Heart left ventricle (tissue), 16 donors: ENCODE data around the gene HAO2. TPM values are rescaled to one million over a fixed set of nuclear protein-coding genes. Genes with fewer than 3 reads are reported as not detected.
A peak's percentile ranks its signal among the peaks of the same experiment; 100 is the strongest.

Experiments used
- ATAC-seq, 4 donors: fragments of 200-7000 bp; cut with Tn5 transposase; one replicate each; pipeline ENCODE4 v1.9.1; 2020 to 2022; ENCODE audit warnings: moderate library complexity in 4 of 4, mild to moderate bottlenecking in 3 of 4, moderate number of reproducible peaks in 1 of 4
- DNase-seq, 5 donors: peaks; one replicate each; pipeline ENCODE4 v3.0.0-alpha.2; 2020
- H3K27ac ChIP-seq, 12 donors: fragments of 200-600 bp; sonication (generic) in 4 of 12; one replicate each; pipeline versions ENCODE4 v1.5.0 to v1.8.0; 2016 to 2022; ENCODE audit warnings: mild to moderate bottlenecking in 2 of 12
- H3K27me3 ChIP-seq, 9 donors: fragments of 200-600 bp; sonication (generic) in 2 of 9; one replicate each; pipeline versions ENCODE4 v1.5.1 to v1.8.0; 2016 to 2022; ENCODE audit warnings: mild to moderate bottlenecking in 3 of 9
- H3K36me3 ChIP-seq, 9 donors: fragments of 200-600 bp; sonication (generic) in 2 of 9; one replicate each; pipeline versions ENCODE4 v1.5.0 to v1.8.0; 2018 to 2022; ENCODE audit warnings: mild to moderate bottlenecking in 2 of 9
- H3K4me1 ChIP-seq, 12 donors: fragments of 200-600 bp; sonication (generic) in 4 of 12; one replicate each; pipeline versions ENCODE4 v1.5.0 to v1.8.0; 2016 to 2022; ENCODE audit warnings: mild to moderate bottlenecking in 3 of 12
- H3K4me3 ChIP-seq, 12 donors: fragments of 200-600 bp; sonication (generic) in 4 of 12; one replicate each; pipeline versions ENCODE4 v1.5.0 to v1.8.0; 2017 to 2022; ENCODE audit warnings: mild to moderate bottlenecking in 9 of 12, moderate library complexity in 4 of 12
- H3K9me3 ChIP-seq, 12 donors: fragments of 200-600 bp; sonication (generic) in 4 of 12; one replicate each; pipeline versions ENCODE4 v1.5.0 to v1.8.0; 2016 to 2022; ENCODE audit warnings: mild to moderate bottlenecking in 1 of 12
- CTCF ChIP-seq, 12 donors: fragments of 200-600 bp; sonication (generic) in 4 of 12; IDR thresholded peaks; one replicate each; pipeline versions ENCODE4 v1.5.0 to v1.8.0; 2018 to 2022; ENCODE audit warnings: antibody characterized with exemption in 12 of 12, mild to moderate bottlenecking in 5 of 12
- POLR2A ChIP-seq, 2 donors: fragments of 450-650 bp; IDR thresholded peaks; one replicate each; pipeline ENCODE4 v1.6.1; 2017; ENCODE audit warnings: antibody characterized with exemption in 2 of 2, mild to moderate bottlenecking in 2 of 2, moderate library complexity in 2 of 2
- WGBS, 4 donors: extraction: QIAGEN DNeasy Blood & Tissue Kit in 2 of 4; methylation state at CpG; one replicate each; pipeline versions ENCODE4 v1.1.5 to v1.1.7; 2013 to 2018; 5-methylcytosine and 5-hydroxymethylcytosine counted together
- intact Hi-C, 10 donors: fragments of 100-400 bp; cut with DNase I; formaldehyde crosslinking; loops; one replicate each; pipeline versions ENCODE4 v1.11.1 to v1.14.2; 2022
- polyA plus RNA-seq, 2 donors: library from polyadenylated mRNA; stranded (reverse); fragments of 200-250 nt; gene quantifications; one replicate each; pipeline ENCODE4 v1.2.3, GENCODE V29; 2013
- total RNA-seq, 9 donors: library from RNA; depleted of rRNA in 2 of 9; stranded (reverse); fragments of >200 nt in 2 of 9; fragmentation: NEBNext Ultra II Directional in 3 of 9; extraction: Animal tissue kit (Norgen Biotek cat#: 25700) in 3 of 9; gene quantifications; one replicate each; pipeline versions ENCODE4 v1.1.0 to v1.2.4, GENCODE V29; 2016 to 2023
- donor health status: ischemic (EF 13 %, LVEDD 7.1; RV severe dilation, severe dysfunction).
- donor health status: healthy with polysubstance abuse.
- donor health status: DM: no; HTN: yes; CAD: no.
- donor health status: DM: no; HTN: no; CAD: no.
- donor health status: ischemic (EF 25% LVEDD 6.9; RV normal size, moderate dysfunction).
- donor health status: ischemic (EF 25% LVEDD 5.7; RV mildly dilated, moderate dysfunction).
- donor health status: healthy.
- donor health status: DM: yes; HTN: yes; CAD: no.
- donor health status: ischemic (EF 35%, LVEDD 5.7; RV mildly dilated, moderate dysfunction).
- donor health status: nonischemic (EF 11% LVEDD 7.7; RV severe dilation, severe dysfunction).
- donor health status: DM: yes; HTN: yes; CAD: no.
- donor health status: PGD.
- donor health status: ischemic (EF 29% LVEDD 5.4; RV normal size, mild dysfunction).
- donor health status: nonischemic (EF 23%, LVEDD 6.1; RV moderate dilation, normal function).

Gene HAO2
- total and polyA plus RNA-seq, 11 donors: not detected

- Histone ChIP-seq H3K36me3 (no peaks in the 10 kb centered on the region), H3K9me3 (no peaks in the 10 kb centered on the region), H3K27ac (no peak overlapping the region), H3K4me1 (no peaks in the 10 kb centered on the region), H3K27me3 (peaks cover 0 to 13% (median 0%) of the 10 kb centered on the region in 9 donors), H3K4me3 (no peak overlapping the region)
- no peak for DNase-seq
- WGBS, 4 donors: 75 to 80% (median 77%) methylated on average over 7 of the region's 7 CpGs
- TF ChIP-seq CTCF (IDR thresholded peaks at IDR 0.05): no peak
- TF ChIP-seq POLR2A (IDR thresholded peaks at IDR 0.05): no peak
- intact Hi-C loops: loop anchor here in 3 of 10 donors (5.0 to 10.0 kb wide), 4 partner anchors 78 to 1398 kb away; no protein-coding TSS in a partner anchor
- ATAC-seq: no peak
Measured at GRCh38 chr1:119363162-119363561, 5.4 kb upstream of the HAO2 start.

- Histone ChIP-seq H3K27ac (no peak overlapping the region), H3K9me3 (no peaks in the 10 kb centered on the region), H3K36me3 (no peaks in the 10 kb centered on the region), H3K4me1 (no peaks in the 10 kb centered on the region), H3K27me3 (peaks cover 0 to 13% (median 0%) of the 10 kb centered on the region in 9 donors), H3K4me3 (no peak overlapping the region)
- 70 to 76% (median 72%) methylated on average over 4 of the region's 4 CpGs for WGBS, 4 donors
- intact Hi-C loops: loop anchor here in 7 of 10 donors (5.0 to 10.0 kb wide), 8 partner anchors 77 to 1400 kb away; no protein-coding TSS in a partner anchor
- no peak for DNase-seq
- TF ChIP-seq POLR2A (IDR thresholded peaks at IDR 0.05): no peak
- TF ChIP-seq CTCF (IDR thresholded peaks at IDR 0.05): no peak
- no peak for ATAC-seq
Measured at GRCh38 chr1:119364640-119365039, 3.9 kb upstream of the HAO2 start.

- Histone ChIP-seq H3K36me3 (no peaks in the 10 kb centered on the region), H3K27ac (no peak overlapping the region), H3K4me1 (no peaks in the 10 kb centered on the region), H3K27me3 (peaks cover 0 to 5% (median 0%) of the 10 kb centered on the region in 9 donors), H3K4me3 (no peak overlapping the region), H3K9me3 (no peaks in the 10 kb centered on the region)
- DNase-seq (no peak), ATAC-seq (no peak)
- 80 to 93% (median 86%) methylated on average over 3 of the region's 3 CpGs for WGBS, 4 donors
- TF ChIP-seq POLR2A (IDR thresholded peaks at IDR 0.05): no peak
- no peak for TF ChIP-seq CTCF (IDR thresholded peaks at IDR 0.05)
- intact Hi-C loops: loop anchor here in 8 of 10 donors (2.0 to 10.0 kb wide), 9 partner anchors 79 to 1402 kb away; no protein-coding TSS in a partner anchor
Measured at GRCh38 chr1:119366424-119366823, 2.2 kb upstream of the HAO2 start.

- 64 to 73% (median 68%) methylated on average over 13 of the region's 13 CpGs for WGBS, 4 donors
- H3K9me3 ChIP-seq: no peaks in the 10 kb centered on the region
- intact Hi-C loops: loop anchor here in 8 of 10 donors (2.0 to 10.0 kb wide), 9 partner anchors 80 to 1403 kb away; no protein-coding TSS in a partner anchor
- DNase-seq (no peak), ATAC-seq (peak in 1 of 4 donors; percentile 28)
- H3K36me3 ChIP-seq: no peaks in the 10 kb centered on the region
- H3K4me1 ChIP-seq: no peaks in the 10 kb centered on the region
- H3K27me3 ChIP-seq: peaks cover 0 to 5% (median 0%) of the 10 kb centered on the region in 9 donors
- TF ChIP-seq CTCF (IDR thresholded peaks at IDR 0.05) (peak; percentile 60 to 88 (median 74)), POLR2A (IDR thresholded peaks at IDR 0.05) (no peak)
- no peak overlapping the region for H3K27ac ChIP-seq
- H3K4me3 ChIP-seq: no peak overlapping the region
Measured at GRCh38 chr1:119367432-119368124, 1.0 kb upstream of the HAO2 start.
